ENCODE data around the gene DPP7.

Gene DPP7

DNA sequence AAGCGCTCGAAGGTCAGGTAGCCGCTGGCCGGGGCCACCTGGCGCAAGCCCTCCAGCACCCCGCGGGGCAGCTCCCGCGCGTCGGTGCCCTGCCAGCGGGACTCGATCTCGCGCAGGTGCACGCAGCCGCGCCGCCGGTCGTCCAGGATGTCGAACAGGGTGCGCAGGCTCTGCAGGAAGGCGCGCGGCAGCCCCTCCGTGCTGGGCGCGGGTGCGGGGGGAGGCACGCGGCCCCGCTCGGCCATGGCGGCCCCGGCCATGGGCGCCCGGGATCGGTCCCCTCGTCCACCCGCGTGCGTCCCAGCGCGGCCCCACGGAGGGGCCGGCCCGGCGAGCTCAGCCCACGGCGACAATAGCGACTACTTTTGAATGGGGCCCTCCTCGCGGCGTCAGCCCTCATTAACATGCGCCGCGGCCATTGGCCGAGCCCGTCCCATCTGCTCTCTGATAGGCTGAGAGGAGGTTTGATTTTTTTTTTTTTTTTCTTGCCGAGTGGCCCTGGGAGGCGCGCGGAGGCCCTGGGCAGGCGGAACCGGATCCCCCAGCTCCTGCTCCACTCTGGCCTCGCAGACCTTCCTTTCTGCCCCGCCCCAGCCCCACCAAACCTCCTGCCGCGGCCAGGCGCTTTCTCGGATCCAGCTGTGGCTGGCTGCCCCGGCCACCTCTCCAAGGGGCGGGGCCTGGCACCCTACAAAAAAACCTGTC is 44.2 kb downstream of the DPP7 start, which contains the start of gene SAPCD2 (continued):
- TF ChIP-seq ZBTB48 (tag by site-specific recombination; IDR thresholded peaks at IDR 0.05) (no peak; the same call in 1 of the 2 replicates), SCRT1 (tag by site-specific recombination; IDR thresholded peaks at IDR 0.05; ENCODE audit: borderline replicate concordance) (no peak), MZF1 (tag by site-specific recombination; IDR thresholded peaks at IDR 0.05; ENCODE audit: borderline replicate concordance) (no peak), ZNF362 (tag by site-specific recombination; IDR thresholded peaks at IDR 0.05) (peak; percentile 98), ZNF302 (tag by site-specific recombination; IDR thresholded peaks at IDR 0.05; ENCODE audit: low read depth) (no peak), ZSCAN5A (tag by site-specific recombination; IDR thresholded peaks at IDR 0.05) (no peak), PRDM10 (tag by site-specific recombination; IDR thresholded peaks at IDR 0.05) (peak; percentile 26; the same call in 1 of the 2 replicates), ZNF610 (tag by site-specific recombination; IDR thresholded peaks at IDR 0.05; ENCODE audit: borderline replicate concordance) (no peak), ZNF654 (tag by site-specific recombination; IDR thresholded peaks at IDR 0.05; ENCODE audit: low read depth) (no peak), ZFP69B (tag by site-specific recombination; IDR thresholded peaks at IDR 0.05) (0 out of 2 replicates have a peak, but pooled peaks have one; percentile 56), ZNF518A (tag by site-specific recombination; conservative IDR thresholded peaks at IDR 0.05; ENCODE audit: low read depth) (0 out of 2 replicates have a peak, but pooled peaks have one; percentile 16), ZNF837 (tag by site-specific recombination; IDR thresholded peaks at IDR 0.05) (no peak), ZNF558 (tag by site-specific recombination; IDR thresholded peaks at IDR 0.05) (no peak), ZBTB1 (tag by site-specific recombination; IDR thresholded peaks at IDR 0.05) (no peak), TCF7L2 (IDR thresholded peaks at IDR 0.05; ENCODE audit: borderline replicate concordance, low read depth, low read length) (no peak)
- TF ChIP-seq, protein P1, sequence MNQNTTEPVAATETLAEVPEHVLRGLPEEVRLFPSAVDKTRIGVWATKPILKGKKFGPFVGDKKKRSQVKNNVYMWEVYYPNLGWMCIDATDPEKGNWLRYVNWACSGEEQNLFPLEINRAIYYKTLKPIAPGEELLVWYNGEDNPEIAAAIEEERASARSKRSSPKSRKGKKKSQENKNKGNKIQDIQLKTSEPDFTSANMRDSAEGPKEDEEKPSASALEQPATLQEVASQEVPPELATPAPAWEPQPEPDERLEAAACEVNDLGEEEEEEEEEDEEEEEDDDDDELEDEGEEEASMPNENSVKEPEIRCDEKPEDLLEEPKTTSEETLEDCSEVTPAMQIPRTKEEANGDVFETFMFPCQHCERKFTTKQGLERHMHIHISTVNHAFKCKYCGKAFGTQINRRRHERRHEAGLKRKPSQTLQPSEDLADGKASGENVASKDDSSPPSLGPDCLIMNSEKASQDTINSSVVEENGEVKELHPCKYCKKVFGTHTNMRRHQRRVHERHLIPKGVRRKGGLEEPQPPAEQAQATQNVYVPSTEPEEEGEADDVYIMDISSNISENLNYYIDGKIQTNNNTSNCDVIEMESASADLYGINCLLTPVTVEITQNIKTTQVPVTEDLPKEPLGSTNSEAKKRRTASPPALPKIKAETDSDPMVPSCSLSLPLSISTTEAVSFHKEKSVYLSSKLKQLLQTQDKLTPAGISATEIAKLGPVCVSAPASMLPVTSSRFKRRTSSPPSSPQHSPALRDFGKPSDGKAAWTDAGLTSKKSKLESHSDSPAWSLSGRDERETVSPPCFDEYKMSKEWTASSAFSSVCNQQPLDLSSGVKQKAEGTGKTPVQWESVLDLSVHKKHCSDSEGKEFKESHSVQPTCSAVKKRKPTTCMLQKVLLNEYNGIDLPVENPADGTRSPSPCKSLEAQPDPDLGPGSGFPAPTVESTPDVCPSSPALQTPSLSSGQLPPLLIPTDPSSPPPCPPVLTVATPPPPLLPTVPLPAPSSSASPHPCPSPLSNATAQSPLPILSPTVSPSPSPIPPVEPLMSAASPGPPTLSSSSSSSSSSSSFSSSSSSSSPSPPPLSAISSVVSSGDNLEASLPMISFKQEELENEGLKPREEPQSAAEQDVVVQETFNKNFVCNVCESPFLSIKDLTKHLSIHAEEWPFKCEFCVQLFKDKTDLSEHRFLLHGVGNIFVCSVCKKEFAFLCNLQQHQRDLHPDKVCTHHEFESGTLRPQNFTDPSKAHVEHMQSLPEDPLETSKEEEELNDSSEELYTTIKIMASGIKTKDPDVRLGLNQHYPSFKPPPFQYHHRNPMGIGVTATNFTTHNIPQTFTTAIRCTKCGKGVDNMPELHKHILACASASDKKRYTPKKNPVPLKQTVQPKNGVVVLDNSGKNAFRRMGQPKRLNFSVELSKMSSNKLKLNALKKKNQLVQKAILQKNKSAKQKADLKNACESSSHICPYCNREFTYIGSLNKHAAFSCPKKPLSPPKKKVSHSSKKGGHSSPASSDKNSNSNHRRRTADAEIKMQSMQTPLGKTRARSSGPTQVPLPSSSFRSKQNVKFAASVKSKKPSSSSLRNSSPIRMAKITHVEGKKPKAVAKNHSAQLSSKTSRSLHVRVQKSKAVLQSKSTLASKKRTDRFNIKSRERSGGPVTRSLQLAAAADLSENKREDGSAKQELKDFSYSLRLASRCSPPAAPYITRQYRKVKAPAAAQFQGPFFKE (tag by site-specific recombination; IDR thresholded peaks at IDR 0.05; ENCODE audit: borderline replicate concordance) = no peak
- TF ChIP-seq, protein P2, sequence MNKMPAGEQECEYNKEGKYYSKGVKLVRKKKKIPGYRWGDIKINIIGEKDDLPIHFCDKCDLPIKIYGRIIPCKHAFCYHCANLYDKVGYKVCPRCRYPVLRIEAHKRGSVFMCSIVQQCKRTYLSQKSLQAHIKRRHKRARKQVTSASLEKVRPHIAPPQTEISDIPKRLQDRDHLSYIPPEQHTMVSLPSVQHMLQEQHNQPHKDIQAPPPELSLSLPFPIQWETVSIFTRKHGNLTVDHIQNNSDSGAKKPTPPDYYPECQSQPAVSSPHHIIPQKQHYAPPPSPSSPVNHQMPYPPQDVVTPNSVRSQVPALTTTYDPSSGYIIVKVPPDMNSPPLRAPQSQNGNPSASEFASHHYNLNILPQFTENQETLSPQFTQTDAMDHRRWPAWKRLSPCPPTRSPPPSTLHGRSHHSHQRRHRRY (tag by site-specific recombination; IDR thresholded peaks at IDR 0.05) = no peak
- TF ChIP-seq, protein P3, sequence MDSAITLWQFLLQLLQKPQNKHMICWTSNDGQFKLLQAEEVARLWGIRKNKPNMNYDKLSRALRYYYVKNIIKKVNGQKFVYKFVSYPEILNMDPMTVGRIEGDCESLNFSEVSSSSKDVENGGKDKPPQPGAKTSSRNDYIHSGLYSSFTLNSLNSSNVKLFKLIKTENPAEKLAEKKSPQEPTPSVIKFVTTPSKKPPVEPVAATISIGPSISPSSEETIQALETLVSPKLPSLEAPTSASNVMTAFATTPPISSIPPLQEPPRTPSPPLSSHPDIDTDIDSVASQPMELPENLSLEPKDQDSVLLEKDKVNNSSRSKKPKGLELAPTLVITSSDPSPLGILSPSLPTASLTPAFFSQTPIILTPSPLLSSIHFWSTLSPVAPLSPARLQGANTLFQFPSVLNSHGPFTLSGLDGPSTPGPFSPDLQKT (IDR thresholded peaks at IDR 0.05; ENCODE audit: borderline replicate concordance, low read depth, low read length) = no peak
